Measurements from ENCODE around the gene GATA5.

GRCh38 chr20:62522748-62523396, 47.1 kb upstream of the GATA5 start:
- TF ChIP-seq CTCF (IDR thresholded peaks at IDR 0.05), result no peak
- TF ChIP-seq POLR2A (IDR thresholded peaks at IDR 0.05), result no peak
- no peak for TF ChIP-seq POLR2AphosphoS5 (IDR thresholded peaks at IDR 0.05)
